ENCODE results near the gene SMYD3.

DNA sequence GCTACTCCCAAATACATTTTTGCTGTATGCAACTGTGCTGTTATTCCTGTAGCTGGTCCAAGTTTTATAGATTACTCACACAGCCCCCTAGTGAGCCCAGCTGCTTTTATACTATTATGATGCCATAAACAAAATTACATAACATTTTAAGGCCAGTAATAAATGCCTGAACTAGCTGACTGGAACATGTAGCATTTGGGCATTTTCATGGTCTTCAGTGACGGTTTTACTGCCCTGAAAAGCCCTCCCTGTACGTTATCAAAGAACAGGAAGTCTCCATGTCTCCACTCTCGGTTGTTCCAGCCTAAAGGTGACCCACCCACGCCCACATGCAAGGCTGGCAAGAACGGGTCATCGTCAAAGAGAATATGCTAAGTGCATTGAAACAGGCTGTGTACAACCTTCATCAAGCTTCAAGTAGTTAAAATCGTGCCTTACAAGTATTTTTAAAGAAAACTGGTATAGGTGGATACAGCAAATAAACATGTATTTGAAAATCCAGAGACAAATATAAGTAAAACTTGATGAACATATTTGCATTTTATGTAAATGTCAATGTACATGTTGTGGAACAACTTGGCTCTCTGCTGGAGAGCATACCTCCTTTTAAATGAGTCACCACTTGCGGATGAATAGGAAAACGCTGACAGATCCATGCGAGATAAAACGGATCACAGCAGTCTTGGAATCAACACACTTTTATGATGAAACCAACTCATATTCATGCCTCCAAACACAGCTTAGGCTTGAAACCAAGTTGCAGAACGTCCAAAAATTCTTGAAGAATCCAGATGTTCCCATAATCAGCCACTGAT, 520.5 kb downstream of the SMYD3 start:
- TF ChIP-seq, protein P1, sequence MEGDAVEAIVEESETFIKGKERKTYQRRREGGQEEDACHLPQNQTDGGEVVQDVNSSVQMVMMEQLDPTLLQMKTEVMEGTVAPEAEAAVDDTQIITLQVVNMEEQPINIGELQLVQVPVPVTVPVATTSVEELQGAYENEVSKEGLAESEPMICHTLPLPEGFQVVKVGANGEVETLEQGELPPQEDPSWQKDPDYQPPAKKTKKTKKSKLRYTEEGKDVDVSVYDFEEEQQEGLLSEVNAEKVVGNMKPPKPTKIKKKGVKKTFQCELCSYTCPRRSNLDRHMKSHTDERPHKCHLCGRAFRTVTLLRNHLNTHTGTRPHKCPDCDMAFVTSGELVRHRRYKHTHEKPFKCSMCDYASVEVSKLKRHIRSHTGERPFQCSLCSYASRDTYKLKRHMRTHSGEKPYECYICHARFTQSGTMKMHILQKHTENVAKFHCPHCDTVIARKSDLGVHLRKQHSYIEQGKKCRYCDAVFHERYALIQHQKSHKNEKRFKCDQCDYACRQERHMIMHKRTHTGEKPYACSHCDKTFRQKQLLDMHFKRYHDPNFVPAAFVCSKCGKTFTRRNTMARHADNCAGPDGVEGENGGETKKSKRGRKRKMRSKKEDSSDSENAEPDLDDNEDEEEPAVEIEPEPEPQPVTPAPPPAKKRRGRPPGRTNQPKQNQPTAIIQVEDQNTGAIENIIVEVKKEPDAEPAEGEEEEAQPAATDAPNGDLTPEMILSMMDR (IDR thresholded peaks at IDR 0.05; ENCODE audit: insufficient read depth, low read length, poor library complexity, severe bottlenecking), result no peak
- no peak for TF ChIP-seq EZH2phosphoT487 (conservative IDR thresholded peaks at IDR 0.05; ENCODE audit: low read length)
